ENCODE data around the gene DGCR8.

Gene DGCR8

DNA sequence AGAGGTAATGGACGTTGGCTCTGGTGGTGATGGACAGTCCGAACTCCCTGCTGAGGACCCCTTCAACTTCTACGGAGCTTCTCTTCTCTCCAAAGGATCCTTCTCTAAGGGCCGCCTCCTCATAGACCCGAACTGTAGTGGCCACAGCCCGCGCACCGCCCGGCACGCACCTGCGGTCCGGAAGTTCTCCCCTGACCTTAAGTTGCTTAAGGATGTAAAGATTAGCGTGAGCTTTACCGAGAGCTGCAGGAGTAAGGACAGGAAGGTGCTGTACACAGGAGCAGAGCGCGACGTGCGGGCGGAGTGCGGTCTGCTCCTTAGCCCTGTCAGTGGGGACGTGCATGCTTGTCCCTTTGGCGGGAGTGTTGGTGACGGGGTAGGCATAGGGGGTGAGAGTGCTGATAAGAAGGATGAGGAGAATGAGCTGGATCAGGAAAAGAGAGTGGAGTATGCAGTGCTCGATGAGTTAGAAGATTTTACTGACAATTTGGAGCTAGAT, 6.1 kb downstream of the DGCR8 start:
- TF ChIP-seq, protein P1, sequence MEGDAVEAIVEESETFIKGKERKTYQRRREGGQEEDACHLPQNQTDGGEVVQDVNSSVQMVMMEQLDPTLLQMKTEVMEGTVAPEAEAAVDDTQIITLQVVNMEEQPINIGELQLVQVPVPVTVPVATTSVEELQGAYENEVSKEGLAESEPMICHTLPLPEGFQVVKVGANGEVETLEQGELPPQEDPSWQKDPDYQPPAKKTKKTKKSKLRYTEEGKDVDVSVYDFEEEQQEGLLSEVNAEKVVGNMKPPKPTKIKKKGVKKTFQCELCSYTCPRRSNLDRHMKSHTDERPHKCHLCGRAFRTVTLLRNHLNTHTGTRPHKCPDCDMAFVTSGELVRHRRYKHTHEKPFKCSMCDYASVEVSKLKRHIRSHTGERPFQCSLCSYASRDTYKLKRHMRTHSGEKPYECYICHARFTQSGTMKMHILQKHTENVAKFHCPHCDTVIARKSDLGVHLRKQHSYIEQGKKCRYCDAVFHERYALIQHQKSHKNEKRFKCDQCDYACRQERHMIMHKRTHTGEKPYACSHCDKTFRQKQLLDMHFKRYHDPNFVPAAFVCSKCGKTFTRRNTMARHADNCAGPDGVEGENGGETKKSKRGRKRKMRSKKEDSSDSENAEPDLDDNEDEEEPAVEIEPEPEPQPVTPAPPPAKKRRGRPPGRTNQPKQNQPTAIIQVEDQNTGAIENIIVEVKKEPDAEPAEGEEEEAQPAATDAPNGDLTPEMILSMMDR (IDR thresholded peaks at IDR 0.05; ENCODE audit: control insufficient read depth, insufficient read depth, low read depth, low read length, missing control alignments), result no peak
- no peak overlapping the region for H3K4me3 ChIP-seq (ENCODE audit: control insufficient read depth, low read depth, low read length)
- DNase-seq (ENCODE audit: low read depth), result no peak

DNA sequence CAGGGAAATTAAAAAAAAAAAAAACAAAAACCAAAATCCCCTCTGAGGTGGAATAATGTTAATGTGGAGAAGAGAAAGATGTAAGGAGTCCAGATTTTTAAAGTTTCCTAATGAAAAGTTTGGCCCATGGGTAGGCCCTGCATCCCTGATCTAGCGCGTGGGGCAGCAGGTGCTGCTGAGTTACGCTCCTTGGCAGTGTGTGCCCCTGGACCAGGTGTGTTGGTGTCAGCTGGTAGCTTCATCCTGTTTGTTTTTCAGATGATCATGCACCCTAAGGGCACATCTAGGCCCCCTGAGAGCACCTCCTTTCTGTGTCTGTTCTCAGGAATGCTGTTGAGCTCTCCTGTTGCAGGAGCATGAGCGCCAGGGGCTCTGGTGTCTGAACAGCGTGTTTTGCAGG, 6.7 kb downstream of the DGCR8 start:
- DNase-seq (ENCODE audit: low read depth), result no peak
- TF ChIP-seq, protein P1 (IDR thresholded peaks at IDR 0.05; ENCODE audit: control insufficient read depth, insufficient read depth, low read depth, low read length, missing control alignments), result no peak
- H3K4me3 ChIP-seq (ENCODE audit: control insufficient read depth, low read depth, low read length), result no peak overlapping the region

DNA sequence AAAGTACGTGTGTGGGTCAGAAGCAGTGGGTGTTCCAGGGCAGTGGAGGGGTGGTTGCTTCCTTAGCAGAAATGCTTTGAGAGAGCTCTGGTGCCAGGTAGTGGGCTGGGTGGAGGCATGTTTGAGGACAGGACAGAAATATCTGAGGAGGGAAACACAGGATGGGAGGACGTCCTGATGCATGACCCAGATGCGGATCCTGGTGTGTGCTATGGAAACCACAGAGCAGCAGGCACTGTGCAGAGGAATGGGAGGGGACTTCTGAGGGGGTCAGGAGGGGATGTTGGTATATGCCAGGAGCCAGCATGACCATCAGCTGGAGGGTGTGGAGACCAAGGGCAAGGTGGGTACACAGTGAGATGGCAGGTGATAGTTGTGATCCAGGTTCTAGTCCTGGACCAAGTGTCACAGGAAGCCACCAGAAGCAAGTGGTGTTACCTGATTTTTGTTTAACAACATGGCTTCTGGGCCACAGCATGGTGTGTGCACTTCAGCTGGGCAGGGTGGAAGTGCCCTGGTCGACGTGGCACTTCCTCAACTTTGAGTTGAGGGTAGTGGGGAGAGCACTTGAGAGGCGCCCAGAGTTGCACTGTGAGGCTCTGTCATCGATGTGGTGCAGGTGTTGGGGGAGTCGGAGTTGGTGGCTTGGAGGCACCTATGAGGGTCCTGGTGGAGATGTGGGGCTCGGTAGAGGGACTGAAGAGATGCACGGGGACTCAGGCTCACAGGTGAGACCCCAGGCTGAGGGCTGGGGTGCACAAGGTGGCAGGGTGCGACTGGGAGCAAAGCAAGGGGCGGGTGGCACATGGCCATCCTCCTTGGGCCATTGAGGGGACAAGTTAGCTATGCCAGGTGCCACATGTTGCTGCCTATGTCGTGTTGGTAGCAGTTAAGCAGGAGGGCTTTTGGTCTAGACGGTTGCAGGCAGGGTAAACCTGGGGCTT, 7.5 kb downstream of the DGCR8 start:
- no peak for DNase-seq (ENCODE audit: low read depth)
- TF ChIP-seq, protein P1 (IDR thresholded peaks at IDR 0.05; ENCODE audit: control insufficient read depth, insufficient read depth, low read depth, low read length, missing control alignments), result no peak
- H3K4me3 ChIP-seq (ENCODE audit: control insufficient read depth, low read depth, low read length), result no peak overlapping the region

DNA sequence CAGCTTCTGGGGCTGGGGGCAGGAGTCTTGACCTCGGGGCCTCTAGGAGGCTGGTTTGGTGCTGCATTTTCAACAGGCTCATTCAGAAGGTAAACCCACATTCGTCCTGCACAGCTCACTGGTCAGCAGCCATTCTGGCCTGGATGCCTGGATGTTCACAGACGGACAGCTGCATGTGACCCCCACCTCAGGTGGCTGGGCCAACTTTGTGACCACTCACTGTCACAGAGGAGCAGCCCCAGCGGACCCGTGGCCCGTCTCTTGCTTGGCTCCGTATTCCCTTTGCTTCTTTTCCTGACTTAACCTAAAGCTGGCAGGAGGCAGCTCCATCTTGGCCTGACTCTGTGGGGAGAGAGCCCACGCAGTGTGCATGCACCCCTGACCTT, 8.2 kb downstream of the DGCR8 start:
- H3K4me3 ChIP-seq (ENCODE audit: control insufficient read depth, low read depth, low read length), result no peak overlapping the region
- TF ChIP-seq, protein P1 (IDR thresholded peaks at IDR 0.05; ENCODE audit: control insufficient read depth, insufficient read depth, low read depth, low read length, missing control alignments), result no peak
- DNase-seq (ENCODE audit: low read depth), result no peak

DNA sequence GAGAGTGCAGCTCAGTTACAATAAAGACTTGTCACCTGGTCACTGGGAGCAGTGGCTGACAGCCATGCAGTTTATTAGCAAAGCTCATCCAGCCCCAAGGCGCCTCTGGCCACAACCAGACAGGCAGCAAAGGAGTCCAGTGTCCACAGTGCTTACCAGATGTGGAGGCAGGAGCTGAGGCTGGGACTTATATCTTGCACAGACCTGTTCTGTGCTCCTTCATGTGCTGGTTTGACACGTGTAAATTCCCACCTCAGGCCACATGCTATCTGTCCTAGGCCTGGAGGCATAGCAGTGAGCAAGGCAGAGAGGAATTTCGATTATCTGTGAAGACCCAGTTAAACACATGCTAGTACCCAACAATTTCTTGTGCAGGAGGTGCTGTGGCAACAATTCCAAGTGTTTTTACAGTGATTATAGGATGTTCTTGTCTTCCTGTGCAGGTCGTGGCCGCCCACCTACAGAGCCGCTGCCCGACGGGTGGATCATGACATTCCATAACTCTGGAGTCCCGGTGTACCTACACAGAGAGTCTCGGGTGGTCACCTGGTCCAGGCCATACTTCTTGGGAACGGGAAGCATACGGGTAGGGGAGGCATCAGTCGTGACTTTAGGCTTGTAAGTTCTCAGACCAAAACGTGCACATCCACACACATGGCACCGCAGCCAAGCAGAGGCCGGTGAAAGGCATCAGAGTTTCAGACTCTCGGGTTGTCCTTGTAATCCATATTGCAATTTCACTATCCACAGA, 9.4 kb downstream of the DGCR8 start:
- H3K4me3 ChIP-seq (ENCODE audit: control insufficient read depth, low read depth, low read length), result no peak overlapping the region
- TF ChIP-seq, protein P1 (IDR thresholded peaks at IDR 0.05; ENCODE audit: control insufficient read depth, insufficient read depth, low read depth, low read length, missing control alignments), result no peak
- no peak for DNase-seq (ENCODE audit: low read depth)

DNA sequence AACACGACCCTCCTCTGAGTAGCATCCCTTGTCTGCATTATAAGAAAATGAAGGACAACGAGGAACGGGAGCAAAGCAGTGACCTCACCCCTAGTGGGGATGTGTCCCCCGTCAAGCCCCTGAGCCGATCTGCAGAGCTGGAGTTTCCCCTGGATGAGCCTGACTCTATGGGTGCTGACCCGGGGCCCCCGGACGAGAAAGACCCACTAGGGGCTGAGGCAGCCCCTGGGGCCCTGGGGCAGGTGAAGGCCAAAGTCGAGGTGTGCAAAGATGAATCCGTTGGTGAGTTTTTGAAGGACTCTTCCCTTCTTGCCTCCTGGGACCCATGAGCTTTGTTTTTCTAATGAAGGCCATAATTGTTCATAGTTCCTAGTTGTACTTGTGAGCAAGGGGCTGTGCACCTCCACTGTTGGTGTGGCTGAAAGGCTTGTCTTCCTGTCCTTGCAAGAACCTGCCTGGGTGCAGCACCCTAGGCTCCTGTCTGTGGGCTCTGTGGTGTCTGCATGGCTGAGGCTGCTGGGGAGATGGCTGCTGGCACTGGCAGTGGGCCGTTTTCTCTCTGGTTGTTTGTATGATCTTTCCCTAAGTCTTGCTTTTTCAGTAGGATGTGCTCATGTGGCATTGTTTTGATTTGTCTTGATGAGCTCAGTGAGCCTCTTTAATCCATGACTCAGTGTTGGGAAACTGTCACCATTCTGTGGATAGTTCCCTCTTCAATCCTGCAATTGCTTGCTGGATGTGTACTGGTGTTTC, 10.1 kb downstream of the DGCR8 start:
- TF ChIP-seq, protein P1 (IDR thresholded peaks at IDR 0.05; ENCODE audit: control insufficient read depth, insufficient read depth, low read depth, low read length, missing control alignments), result no peak
- H3K4me3 ChIP-seq (ENCODE audit: control insufficient read depth, low read depth, low read length), result no peak overlapping the region
- peak; percentile 16 for DNase-seq (ENCODE audit: low read depth)
